Lower leg skin (tissue), 4 donors: ENCODE data around the gene PTPRZ1. TPM values are rescaled to one million over a fixed set of nuclear protein-coding genes. Genes with fewer than 3 reads are reported as not detected.

ENCODE experiments used
- DNase-seq, 2 donors: peaks; one replicate each; pipeline ENCODE4 v3.0.0-alpha.2; 2019; ENCODE audit warnings: low spot score in 2 of 2
- H3K4me3 ChIP-seq: fragments of 200-600 bp; sonication (generic); 2 replicates; pipeline ENCODE4 v1.5.1; 2017; ENCODE audit warnings: mild to moderate bottlenecking, low read depth; ENCODE audit not compliant: poor library complexity, severe bottlenecking
- POLR2A ChIP-seq, 2 donors: fragments of 450-650 bp; IDR thresholded peaks; one replicate each; pipeline ENCODE4 v1.6.1; 2016 to 2017; ENCODE audit warnings: antibody characterized with exemption in 2 of 2, mild to moderate bottlenecking in 1 of 2, moderate library complexity in 1 of 2
- WGBS, 2 donors: methylation state at CpG; one replicate each; pipeline ENCODE4 v1.1.5; 2018; 5-methylcytosine and 5-hydroxymethylcytosine counted together
- intact Hi-C: fragments of 100-400 bp; cut with DNase I; formaldehyde crosslinking; loops from one replicate; pipeline ENCODE4 v1.15.0; 2023; ENCODE audit warnings: low total_unique reads
- total RNA-seq, 4 donors: library from RNA; depleted of rRNA; stranded (reverse); fragments of >200 nt; gene quantifications; one replicate each; pipeline ENCODE4 v1.1.0, GENCODE V29; 2016
- TF ChIP-seq, protein P1 (sequence below), 3 donors: fragments of 450-650 bp; IDR thresholded peaks; one replicate each; pipeline ENCODE4 v1.5.1; 2016; ENCODE audit warnings: antibody characterized with exemption in 3 of 3, mild to moderate bottlenecking in 3 of 3, moderate library complexity in 2 of 3

PTPRZ1 gene
- total RNA-seq, 4 donors from 2014 or later, result 26.1 to 63.7 (median 46.3) TPM

DNA sequence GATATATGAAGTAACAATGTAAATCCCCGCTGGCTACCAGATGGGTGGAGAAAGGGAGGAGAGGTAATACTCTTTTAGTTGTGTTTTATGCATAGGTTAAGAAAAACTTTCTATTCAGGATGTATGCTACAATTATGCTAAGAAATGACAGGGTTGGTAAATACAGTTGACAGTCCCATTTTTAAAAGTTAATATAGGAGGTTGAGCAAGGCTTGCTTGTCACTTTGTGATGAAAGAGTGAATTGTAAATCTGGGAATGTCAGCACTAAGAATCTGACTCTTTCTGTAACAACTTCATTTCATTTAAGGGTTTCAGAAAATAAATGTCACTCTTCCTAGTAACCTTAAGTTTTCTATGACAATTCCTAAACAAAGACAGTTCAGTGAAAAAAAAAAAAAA is 59.8 kb downstream of the PTPRZ1 start:
- WGBS, 2 donors, result 68 to 72% methylated on average over 1 of the region's 1 CpG
- no peak overlapping the region for H3K4me3 ChIP-seq
- intact Hi-C loops, result no loop called here

DNA sequence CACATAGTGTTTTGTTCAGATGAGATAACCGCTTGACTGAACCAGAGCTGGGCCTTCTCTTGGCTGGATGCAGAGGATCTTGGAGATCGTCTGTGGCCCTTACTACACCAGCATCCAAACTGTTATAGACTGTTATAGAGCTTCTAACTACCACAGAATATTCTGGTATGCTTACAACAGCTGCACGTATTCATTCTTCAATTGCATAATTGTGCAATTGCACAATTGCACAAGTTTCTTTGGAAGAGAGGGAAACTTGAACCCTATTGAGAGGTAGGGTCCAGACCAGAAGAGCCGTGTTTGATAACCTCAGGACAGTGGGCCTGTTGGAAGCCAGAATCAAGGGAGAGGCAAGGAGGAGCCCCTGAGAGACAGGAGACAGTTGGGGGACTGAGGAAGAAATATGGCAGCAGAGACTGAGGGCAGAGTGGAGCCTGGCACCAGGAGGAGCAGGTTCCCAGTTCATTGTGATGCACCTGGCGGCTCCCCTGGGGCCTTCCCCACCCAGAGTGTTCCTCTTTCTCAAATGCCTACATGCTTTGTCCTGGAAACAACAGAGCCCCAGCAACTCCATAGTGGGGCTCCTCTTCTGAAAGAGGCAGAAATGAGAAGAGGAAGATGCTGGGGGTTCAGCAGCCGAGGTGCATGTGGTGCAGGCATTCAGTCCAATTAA is 64.1 kb downstream of the PTPRZ1 start:
- intact Hi-C loops, result no loop called here
- H3K4me3 ChIP-seq, result no peak overlapping the region
- 86 to 89% methylated on average over 6 of the region's 6 CpGs for WGBS, 2 donors
- no peak for DNase-seq
- TF ChIP-seq, protein P1, sequence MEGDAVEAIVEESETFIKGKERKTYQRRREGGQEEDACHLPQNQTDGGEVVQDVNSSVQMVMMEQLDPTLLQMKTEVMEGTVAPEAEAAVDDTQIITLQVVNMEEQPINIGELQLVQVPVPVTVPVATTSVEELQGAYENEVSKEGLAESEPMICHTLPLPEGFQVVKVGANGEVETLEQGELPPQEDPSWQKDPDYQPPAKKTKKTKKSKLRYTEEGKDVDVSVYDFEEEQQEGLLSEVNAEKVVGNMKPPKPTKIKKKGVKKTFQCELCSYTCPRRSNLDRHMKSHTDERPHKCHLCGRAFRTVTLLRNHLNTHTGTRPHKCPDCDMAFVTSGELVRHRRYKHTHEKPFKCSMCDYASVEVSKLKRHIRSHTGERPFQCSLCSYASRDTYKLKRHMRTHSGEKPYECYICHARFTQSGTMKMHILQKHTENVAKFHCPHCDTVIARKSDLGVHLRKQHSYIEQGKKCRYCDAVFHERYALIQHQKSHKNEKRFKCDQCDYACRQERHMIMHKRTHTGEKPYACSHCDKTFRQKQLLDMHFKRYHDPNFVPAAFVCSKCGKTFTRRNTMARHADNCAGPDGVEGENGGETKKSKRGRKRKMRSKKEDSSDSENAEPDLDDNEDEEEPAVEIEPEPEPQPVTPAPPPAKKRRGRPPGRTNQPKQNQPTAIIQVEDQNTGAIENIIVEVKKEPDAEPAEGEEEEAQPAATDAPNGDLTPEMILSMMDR (IDR thresholded peaks at IDR 0.05), result no peak
- no peak for TF ChIP-seq POLR2A (IDR thresholded peaks at IDR 0.05)

More for the DNA sequence above, 59.8 kb downstream of the PTPRZ1 start:
- TF ChIP-seq POLR2A (IDR thresholded peaks at IDR 0.05), result no peak
- TF ChIP-seq, protein P1 (IDR thresholded peaks at IDR 0.05), result no peak
- DNase-seq, result no peak

DNA sequence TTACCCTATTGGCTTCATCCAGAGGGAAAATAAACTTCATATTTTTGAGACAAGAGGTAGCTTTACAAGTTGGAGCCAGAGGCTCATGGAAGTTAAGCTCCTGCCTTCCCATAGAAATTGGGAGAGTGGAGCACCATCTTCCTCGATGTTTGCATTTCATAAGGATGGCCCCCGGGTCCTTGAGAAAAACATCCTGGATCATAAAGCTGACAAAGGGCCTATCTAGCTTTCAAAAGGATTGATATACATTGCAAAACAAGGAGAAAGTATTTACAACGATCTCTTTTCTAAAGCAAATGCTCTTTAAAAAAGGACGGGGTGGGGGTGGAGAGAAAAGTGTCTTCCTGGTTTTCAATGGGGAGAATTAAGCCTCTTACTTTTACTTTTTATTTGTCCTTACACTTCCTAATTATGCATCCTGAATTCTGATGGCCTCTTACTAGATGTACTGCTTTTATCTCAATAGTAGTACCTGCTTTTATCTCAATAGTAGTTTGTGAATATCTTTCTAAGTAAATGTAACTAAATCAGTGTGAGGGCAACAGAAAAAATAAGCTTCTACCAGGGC is 65.6 kb downstream of the PTPRZ1 start:
- intact Hi-C loops, result no loop called here
- DNase-seq, result no peak
- no peak overlapping the region for H3K4me3 ChIP-seq
- 24 to 25% methylated on average over 4 of the region's 4 CpGs for WGBS, 2 donors
- TF ChIP-seq, protein P1 (IDR thresholded peaks at IDR 0.05), result no peak
- no peak for TF ChIP-seq POLR2A (IDR thresholded peaks at IDR 0.05)

DNA sequence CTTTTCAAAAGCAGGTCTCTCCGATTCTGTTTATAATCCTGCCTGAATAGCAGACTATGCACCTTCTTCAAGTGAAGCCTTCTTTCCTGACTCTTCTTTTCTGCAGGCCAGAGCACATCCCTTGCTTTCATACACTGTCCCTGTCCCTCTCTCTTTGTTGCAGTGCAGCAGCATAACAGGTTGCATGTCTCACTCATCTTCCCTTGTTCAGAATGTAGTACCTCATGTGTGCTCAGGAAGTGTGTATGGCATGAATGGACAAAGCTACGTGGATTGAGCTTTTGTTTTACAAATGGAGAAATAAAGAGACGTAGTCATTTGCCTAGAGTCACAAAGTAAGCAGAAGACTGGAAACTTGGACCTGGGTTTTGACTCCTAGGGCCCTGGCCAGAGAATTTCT is 68.0 kb downstream of the PTPRZ1 start:
- H3K4me3 ChIP-seq, result no peak overlapping the region
- WGBS, 2 donors, result 31 to 33% methylated on average over 3 of the region's 3 CpGs
- TF ChIP-seq, protein P1 (IDR thresholded peaks at IDR 0.05), result no peak
- no peak for TF ChIP-seq POLR2A (IDR thresholded peaks at IDR 0.05)
- DNase-seq, result no peak
- intact Hi-C loops, result no loop called here

DNA sequence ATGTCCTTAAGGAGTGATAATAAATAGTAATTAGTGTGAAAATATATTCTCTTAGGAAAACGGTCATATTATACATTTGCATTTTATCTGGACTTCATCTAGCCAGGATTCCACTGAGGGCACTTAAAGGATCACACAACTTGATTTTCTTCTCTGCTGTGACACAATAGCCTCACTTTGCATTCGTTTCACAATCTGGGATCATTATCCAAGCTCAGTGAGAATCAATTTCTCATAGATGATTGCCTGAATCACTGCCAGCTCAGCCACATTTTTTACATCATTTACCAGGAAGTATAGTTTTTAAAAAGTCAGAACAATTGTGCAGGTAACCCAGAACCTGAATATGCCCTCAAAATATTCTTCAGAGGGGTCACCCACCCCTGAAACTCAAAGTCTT is 68.9 kb downstream of the PTPRZ1 start:
- 22 to 26% methylated on average over 2 of the region's 2 CpGs for WGBS, 2 donors
- no peak for TF ChIP-seq POLR2A (IDR thresholded peaks at IDR 0.05)
- TF ChIP-seq, protein P1 (IDR thresholded peaks at IDR 0.05), result no peak
- intact Hi-C loops, result no loop called here
- DNase-seq, result no peak
- no peak overlapping the region for H3K4me3 ChIP-seq

DNA sequence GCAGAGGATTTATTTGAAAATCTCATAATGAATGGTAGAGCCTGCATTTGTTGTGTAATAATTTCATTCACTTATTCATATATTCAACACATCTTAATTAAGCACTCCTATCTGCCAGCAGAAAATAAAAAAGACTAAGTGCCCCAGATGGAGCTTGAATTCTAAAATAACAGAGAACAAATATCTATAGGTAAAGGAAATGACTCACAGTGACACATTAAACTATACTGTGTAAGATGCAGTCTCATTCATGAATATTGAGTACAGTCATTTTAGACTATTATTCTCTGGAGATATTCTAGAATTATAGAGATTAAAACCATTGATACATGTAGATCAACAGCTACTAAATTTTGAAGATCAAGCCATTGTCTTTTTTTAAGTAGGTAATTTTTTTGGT is 72.1 kb downstream of the PTPRZ1 start:
- no peak for TF ChIP-seq POLR2A (IDR thresholded peaks at IDR 0.05)
- TF ChIP-seq, protein P1 (IDR thresholded peaks at IDR 0.05), result no peak
- intact Hi-C loops, result no loop called here
- no peak for DNase-seq
- H3K4me3 ChIP-seq, result no peak overlapping the region
